ENCODE data around the gene STK11. TPM values are rescaled to one million over a fixed set of nuclear protein-coding genes. Genes with fewer than 3 reads are reported as not detected.

STK11 gene
- total RNA-seq, 1 donor from 2014 or later = 71.8 TPM

GRCh38 chr19:1250437-1251260, 45.1 kb downstream of the STK11 start:
- Mint-ChIP-seq H3K9me3 (no peaks in the 10 kb centered on the region), H3K4me1 (peaks cover 14% of the 10 kb centered on the region), H3K27me3 (ENCODE audit: low read depth) (no peaks in the 10 kb centered on the region), H3K27ac (peak overlapping the region; percentile 94), H3K4me3 (peak overlapping the region; percentile 85), H3K36me3 (peaks cover 3% of the 10 kb centered on the region)
- TF ChIP-seq, protein P1, sequence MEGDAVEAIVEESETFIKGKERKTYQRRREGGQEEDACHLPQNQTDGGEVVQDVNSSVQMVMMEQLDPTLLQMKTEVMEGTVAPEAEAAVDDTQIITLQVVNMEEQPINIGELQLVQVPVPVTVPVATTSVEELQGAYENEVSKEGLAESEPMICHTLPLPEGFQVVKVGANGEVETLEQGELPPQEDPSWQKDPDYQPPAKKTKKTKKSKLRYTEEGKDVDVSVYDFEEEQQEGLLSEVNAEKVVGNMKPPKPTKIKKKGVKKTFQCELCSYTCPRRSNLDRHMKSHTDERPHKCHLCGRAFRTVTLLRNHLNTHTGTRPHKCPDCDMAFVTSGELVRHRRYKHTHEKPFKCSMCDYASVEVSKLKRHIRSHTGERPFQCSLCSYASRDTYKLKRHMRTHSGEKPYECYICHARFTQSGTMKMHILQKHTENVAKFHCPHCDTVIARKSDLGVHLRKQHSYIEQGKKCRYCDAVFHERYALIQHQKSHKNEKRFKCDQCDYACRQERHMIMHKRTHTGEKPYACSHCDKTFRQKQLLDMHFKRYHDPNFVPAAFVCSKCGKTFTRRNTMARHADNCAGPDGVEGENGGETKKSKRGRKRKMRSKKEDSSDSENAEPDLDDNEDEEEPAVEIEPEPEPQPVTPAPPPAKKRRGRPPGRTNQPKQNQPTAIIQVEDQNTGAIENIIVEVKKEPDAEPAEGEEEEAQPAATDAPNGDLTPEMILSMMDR (IDR thresholded peaks at IDR 0.05; ENCODE audit: unreplicated experiment) = no peak
- DNase-seq (ENCODE audit: low spot score in 2 of 2, unreplicated experiment in 2 of 2) = peak in 1 of 2 experiments; percentile 65

DNA sequence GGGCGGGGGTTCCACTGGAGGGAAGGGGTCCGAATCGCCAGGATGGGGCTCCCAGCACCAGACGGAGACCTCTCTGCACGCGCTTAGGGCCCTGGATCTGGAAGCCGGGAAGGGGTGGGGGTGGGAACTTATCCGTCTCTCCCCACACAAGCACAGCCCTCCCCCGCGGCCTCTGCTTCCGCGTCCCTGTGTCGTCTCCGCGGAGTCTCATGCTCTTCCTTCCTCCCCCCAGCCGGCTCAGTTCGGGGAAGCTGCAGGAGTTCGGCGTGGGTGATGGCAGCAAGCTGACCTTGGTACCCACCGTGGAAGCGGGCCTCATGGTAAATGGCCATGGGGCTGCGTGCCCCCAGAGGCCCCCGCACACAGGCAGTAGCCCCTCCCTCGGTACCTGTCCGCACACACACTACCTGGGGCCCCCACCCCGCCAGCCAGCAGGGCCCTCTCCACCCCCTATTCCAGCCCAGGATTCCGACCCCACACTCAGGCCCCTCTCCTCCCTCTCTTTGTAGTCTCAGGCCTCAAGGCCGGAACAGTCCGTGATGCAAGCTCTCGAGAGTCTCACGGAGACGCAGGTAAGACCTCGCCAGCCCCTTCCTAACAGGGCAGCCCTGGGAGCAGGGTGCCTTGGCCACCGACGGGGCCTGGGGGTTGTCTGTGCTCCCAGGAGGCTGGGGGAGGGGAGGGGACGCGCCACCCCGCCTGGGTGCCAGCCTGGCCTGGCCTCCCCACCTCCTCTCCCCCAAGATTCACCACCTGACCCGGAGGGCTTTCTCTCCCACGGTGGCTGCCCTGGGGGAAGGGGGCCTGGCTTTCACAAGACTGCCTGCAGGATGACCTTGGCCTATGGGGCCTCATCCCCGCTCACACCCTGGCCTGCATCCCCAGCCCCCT, 46.0 kb downstream of the STK11 start:
- H3K27me3 Mint-ChIP-seq (ENCODE audit: low read depth) = no peaks in the 10 kb centered on the region
- peaks cover 14% of the 10 kb centered on the region for H3K4me1 Mint-ChIP-seq
- H3K9me3 Mint-ChIP-seq = no peaks in the 10 kb centered on the region
- DNase-seq (ENCODE audit: low spot score in 2 of 2, unreplicated experiment in 2 of 2) = no peak
- peak overlapping the region; percentile 85 for H3K4me3 Mint-ChIP-seq
- peak overlapping the region; percentile 94 for H3K27ac Mint-ChIP-seq
- TF ChIP-seq, protein P1 (IDR thresholded peaks at IDR 0.05; ENCODE audit: unreplicated experiment) = no peak
- H3K36me3 Mint-ChIP-seq = peaks cover 3% of the 10 kb centered on the region

DNA sequence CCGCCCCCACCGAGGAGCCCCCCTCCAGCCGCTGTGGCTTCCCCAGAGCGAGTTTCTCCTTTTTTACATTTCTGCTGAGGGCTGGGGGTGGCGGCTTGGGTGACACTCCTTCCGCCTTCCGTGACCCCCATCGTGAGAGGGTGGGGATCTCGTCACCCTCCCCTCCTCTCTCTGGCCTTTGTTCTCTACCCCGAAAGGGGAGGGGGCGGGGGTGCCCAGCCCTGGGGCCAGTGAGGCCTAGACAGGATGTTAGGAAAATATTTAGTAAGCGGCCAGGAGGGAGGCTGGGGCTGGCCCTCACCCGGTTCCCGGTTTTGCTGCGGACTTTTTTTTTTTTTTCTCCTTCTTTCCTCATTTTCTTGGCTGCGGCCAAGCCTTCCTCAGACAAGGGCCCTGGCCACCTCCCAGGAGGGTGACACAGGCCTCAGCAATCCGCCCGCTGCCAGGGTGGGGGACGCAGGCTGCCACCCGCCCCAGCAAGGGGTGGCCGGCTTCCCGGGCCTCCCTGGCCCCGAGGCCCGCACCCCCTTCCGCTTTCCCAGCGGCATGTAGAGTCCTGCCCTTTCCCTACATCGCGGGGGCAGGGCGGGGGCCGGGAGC, 46.7 kb downstream of the STK11 start:
- TF ChIP-seq, protein P1 (IDR thresholded peaks at IDR 0.05; ENCODE audit: unreplicated experiment) = no peak
- H3K36me3 Mint-ChIP-seq = peaks cover 3% of the 10 kb centered on the region
- peak overlapping the region; percentile 59 for H3K27ac Mint-ChIP-seq
- H3K27me3 Mint-ChIP-seq (ENCODE audit: low read depth) = no peaks in the 10 kb centered on the region
- no peak for DNase-seq (ENCODE audit: low spot score in 2 of 2, unreplicated experiment in 2 of 2)
- peak overlapping the region; percentile 85 for H3K4me3 Mint-ChIP-seq
- no peaks in the 10 kb centered on the region for H3K9me3 Mint-ChIP-seq
- H3K4me1 Mint-ChIP-seq = peaks cover 14% of the 10 kb centered on the region

- peaks cover 8% of the 10 kb centered on the region for H3K36me3 Mint-ChIP-seq
- no peaks in the 10 kb centered on the region for H3K27me3 Mint-ChIP-seq (ENCODE audit: low read depth)
- no peaks in the 10 kb centered on the region for H3K9me3 Mint-ChIP-seq
- H3K4me3 Mint-ChIP-seq = peak overlapping the region; percentile 85
- peaks cover 19% of the 10 kb centered on the region for H3K4me1 Mint-ChIP-seq
- DNase-seq (ENCODE audit: low spot score in 2 of 2, unreplicated experiment in 2 of 2) = no peak
- TF ChIP-seq, protein P1 (IDR thresholded peaks at IDR 0.05; ENCODE audit: unreplicated experiment) = no peak
- H3K27ac Mint-ChIP-seq = peak overlapping the region; percentile 85
Observed at GRCh38 chr19:1252821-1253513, 47.4 kb downstream of the STK11 start.

DNA sequence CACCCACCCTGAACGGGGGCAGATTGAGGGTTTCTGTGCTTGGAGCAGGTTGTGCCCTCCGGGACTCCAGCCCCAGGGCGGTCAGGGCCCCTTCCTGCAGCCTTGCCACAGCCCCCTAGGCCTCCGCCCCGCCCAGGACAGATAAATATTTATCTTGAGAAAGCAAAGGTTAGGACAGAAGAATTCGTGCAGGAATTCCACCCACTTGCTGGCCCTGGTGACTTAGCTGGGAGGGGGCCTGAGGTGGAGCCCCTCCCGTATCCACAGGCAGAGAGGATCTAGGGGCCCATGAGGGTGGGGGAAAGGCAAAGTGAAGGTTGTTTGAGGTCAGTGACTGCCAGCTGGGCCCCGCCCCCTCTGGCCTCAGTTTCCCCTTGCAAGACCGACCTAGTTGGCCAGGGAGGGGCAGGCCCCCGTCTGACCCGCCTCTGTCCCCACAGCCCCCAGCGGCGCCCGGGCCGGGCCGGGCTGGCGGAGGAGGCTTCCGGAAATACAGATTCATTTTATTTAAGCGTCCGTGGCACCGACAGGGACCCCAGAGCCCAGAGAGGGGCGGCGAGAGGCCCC, 48.0 kb downstream of the STK11 start:
- peaks cover 19% of the 10 kb centered on the region for H3K4me1 Mint-ChIP-seq
- no peaks in the 10 kb centered on the region for H3K9me3 Mint-ChIP-seq
- H3K4me3 Mint-ChIP-seq = peak overlapping the region; percentile 50
- peak overlapping the region; percentile 85 for H3K27ac Mint-ChIP-seq
- no peaks in the 10 kb centered on the region for H3K27me3 Mint-ChIP-seq (ENCODE audit: low read depth)
- TF ChIP-seq, protein P1 (IDR thresholded peaks at IDR 0.05; ENCODE audit: unreplicated experiment) = no peak
- peaks cover 8% of the 10 kb centered on the region for H3K36me3 Mint-ChIP-seq
- no peak for DNase-seq (ENCODE audit: low spot score in 2 of 2, unreplicated experiment in 2 of 2)
